Measurements from ENCODE around the gene LRRC7.

The LRRC7 gene

GRCh38 chr1:69776555-69776954 is 208.8 kb downstream of the LRRC7 start:
- no peak for DNase-seq (ENCODE audit: low spot score)

GRCh38 chr1:69777423-69777822 is 209.7 kb downstream of the LRRC7 start:
- no peak for DNase-seq (ENCODE audit: low spot score)

GRCh38 chr1:69777971-69778370 is 210.2 kb downstream of the LRRC7 start:
- no peak for DNase-seq (ENCODE audit: low spot score)

GRCh38 chr1:69787151-69787550 is 219.4 kb downstream of the LRRC7 start:
- no peak for DNase-seq (ENCODE audit: low spot score)

GRCh38 chr1:69791311-69791710 is 223.6 kb downstream of the LRRC7 start:
- no peak for DNase-seq (ENCODE audit: low spot score)

- no peak for DNase-seq (ENCODE audit: low spot score)
Measured at GRCh38 chr1:69794831-69795230, 227.1 kb downstream of the LRRC7 start.

GRCh38 chr1:69814926-69815325 is 247.2 kb downstream of the LRRC7 start:
- no peak for DNase-seq (ENCODE audit: low spot score)

- DNase-seq (ENCODE audit: low spot score) = no peak
Measured at GRCh38 chr1:69824932-69825331, 257.2 kb downstream of the LRRC7 start.

- DNase-seq (ENCODE audit: low spot score) = no peak
Measured at GRCh38 chr1:69827732-69828131, 260.0 kb downstream of the LRRC7 start.

GRCh38 chr1:69833536-69833935 is 265.8 kb downstream of the LRRC7 start:
- DNase-seq (ENCODE audit: low spot score) = no peak

GRCh38 chr1:69834336-69834735 is 266.6 kb downstream of the LRRC7 start:
- DNase-seq (ENCODE audit: low spot score) = no peak

- no peak for DNase-seq (ENCODE audit: low spot score)
Measured at GRCh38 chr1:69835955-69836354, 268.2 kb downstream of the LRRC7 start.

- no peak for DNase-seq (ENCODE audit: low spot score)
Measured at GRCh38 chr1:69836971-69837636, 269.4 kb downstream of the LRRC7 start.

GRCh38 chr1:69842326-69842725 is 274.6 kb downstream of the LRRC7 start:
- no peak for DNase-seq (ENCODE audit: low spot score)

- no peak for DNase-seq (ENCODE audit: low spot score)
Measured at GRCh38 chr1:69845655-69846054, 277.9 kb downstream of the LRRC7 start.

- no peak for DNase-seq (ENCODE audit: low spot score)
Measured at GRCh38 chr1:69846267-69846666, 278.5 kb downstream of the LRRC7 start.

GRCh38 chr1:69847670-69848069 is 279.9 kb downstream of the LRRC7 start:
- no peak for DNase-seq (ENCODE audit: low spot score)

- DNase-seq (ENCODE audit: low spot score) = no peak
Measured at GRCh38 chr1:69852151-69852550, 284.4 kb downstream of the LRRC7 start.

- DNase-seq (ENCODE audit: low spot score) = no peak
Measured at GRCh38 chr1:69852706-69853105, 285.0 kb downstream of the LRRC7 start.

- no peak for DNase-seq (ENCODE audit: low spot score)
Measured at GRCh38 chr1:69858534-69858933, 290.8 kb downstream of the LRRC7 start.

GRCh38 chr1:69861641-69862040 is 293.9 kb downstream of the LRRC7 start:
- no peak for DNase-seq (ENCODE audit: low spot score)

GRCh38 chr1:69862906-69863305 is 295.2 kb downstream of the LRRC7 start:
- DNase-seq (ENCODE audit: low spot score) = no peak

GRCh38 chr1:69863704-69864103 is 296.0 kb downstream of the LRRC7 start:
- no peak for DNase-seq (ENCODE audit: low spot score)

- DNase-seq (ENCODE audit: low spot score) = no peak
Measured at GRCh38 chr1:69871412-69871811, 303.7 kb downstream of the LRRC7 start.

GRCh38 chr1:69878338-69878737 is 310.6 kb downstream of the LRRC7 start:
- DNase-seq (ENCODE audit: low spot score) = no peak

All from hematopoietic multipotent progenitor cell treated with erythropoietin and hydrocortisone succinate and interleukin-3 and kit ligand, for 17 days (in vitro differentiated cells).